ENCODE data around the gene STX19.

STX19 gene

DNA sequence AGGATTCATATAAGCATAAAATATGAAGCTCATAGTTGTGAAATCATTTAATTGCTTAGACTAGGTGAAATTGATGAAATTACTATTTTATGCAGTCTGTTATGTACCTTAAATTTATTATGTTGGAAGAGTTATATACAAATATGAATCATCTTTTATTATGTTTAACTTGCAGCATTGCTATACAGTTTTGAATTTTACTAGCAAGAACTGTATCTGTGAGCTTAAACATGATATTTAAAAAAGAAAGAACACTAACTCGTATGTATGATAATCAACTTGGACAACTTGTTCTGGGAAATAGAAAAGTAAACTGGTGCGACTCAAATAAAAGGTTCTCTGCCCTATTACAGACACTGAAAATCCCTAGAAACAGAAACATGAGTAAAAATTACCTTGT lies 1.8 kb downstream of the STX19 start:
- DNase-seq = no peak

- no peak for DNase-seq
Observed at GRCh38 chr3:94024385-94024784, 4.0 kb downstream of the STX19 start.

DNA sequence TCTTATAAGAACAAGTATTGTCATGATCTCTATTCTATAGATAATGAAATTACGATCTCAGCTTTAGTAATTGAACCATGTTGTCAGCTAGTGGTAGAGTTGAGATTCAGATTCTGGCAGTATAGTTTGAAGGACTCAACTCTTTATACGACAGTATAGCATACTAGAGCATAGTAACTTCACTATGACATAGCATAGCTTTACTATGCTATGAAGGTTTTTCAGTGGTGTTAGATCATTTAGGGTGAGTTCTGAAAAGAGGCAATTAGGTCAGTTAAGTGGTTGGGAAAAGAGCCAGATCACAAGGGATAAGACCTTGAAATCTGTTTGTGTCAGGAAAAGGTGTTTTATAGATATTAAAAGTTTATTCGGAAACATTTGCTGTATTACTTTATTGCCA lies 8.1 kb downstream of the STX19 start:
- no peak for DNase-seq

DNA sequence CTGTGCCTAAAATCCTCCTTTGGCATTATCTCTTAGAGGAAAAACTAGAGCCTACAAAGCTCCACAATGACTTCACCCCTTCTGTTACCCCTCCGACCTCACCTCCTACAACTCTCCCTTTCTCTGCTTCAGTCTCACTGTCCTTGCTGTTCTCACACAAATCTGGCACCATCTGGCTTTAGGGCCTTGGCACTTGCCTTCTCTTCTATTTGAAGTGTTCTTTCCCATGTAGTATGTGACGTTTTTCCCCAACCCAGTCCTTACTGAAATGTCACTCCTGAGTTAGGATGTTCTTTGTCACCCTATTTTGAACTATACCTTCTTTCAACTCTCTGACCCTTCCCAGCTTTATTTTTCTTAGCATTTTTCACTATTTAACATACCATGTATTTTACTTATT lies 8.7 kb downstream of the STX19 start:
- no peak for DNase-seq

DNA sequence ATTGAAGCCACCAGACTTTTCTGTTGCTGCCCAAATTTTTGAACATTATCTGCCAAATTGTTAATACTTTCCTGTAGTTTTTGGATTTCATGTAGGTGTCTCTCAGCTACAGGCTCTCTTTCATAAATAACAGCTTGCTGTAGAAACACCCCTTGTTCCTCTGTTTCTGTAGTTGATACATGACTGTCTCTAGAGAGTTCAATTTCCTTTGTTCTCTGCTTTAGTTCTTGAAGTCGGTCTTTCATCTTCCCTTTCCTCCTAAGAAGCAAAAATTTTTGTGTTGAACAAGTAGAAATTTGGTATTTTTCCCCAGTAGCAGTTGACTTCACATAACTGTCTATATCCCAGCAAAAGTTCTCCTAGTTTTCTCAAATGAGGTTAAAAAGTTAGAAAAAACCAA lies 13.4 kb downstream of the STX19 start:
- DNase-seq = no peak

- DNase-seq = no peak
Observed at GRCh38 chr3:94012185-94012584, 16.2 kb downstream of the STX19 start.

GRCh38 chr3:94011233-94011711 lies 17.1 kb downstream of the STX19 start:
- peak; percentile 86 for DNase-seq

DNA sequence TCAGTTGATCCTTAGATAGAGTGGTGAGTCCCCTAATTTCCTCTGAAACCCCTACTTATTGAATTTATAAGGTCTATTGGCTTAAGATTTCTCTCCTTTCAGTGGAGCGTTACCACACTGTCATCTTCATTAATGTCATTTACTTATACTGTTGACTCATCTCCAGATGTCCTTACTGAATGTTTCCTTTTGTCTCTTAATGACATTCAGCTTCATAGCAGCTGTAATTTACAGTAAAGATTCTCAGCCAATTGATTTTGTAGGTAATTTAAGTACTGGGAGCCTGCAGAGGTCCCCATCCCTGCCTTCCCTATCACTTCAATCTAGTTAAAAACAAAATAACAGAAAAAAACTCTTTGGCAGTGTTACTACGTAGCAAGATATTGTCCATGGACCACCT lies 18.8 kb downstream of the STX19 start:
- no peak for DNase-seq

- no peak for DNase-seq
Observed at GRCh38 chr3:94008253-94008652, 20.1 kb downstream of the STX19 start.

GRCh38 chr3:94004301-94004910 lies 24.0 kb downstream of the STX19 start:
- peak; percentile 73 for DNase-seq

GRCh38 chr3:94001827-94002495 lies 26.4 kb downstream of the STX19 start:
- no peak for DNase-seq

DNA sequence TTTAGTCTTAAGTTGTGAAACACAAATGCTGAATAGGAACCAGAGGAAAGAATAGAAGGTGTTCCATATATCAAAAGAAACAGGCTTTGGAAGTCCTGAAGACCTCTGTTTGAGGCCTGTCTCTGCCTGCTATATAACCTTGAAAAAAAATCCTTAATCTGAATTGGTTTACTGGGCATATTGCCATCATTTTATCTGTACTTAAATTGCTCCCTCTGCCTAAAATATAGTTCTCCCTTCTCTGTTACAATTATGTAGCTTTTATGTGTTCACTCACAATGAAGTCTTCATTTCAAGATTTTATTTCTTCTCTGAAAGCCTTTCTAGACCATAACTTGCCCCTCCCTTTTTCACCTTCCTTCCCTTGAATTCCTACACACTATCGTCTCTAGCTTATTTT lies 27.2 kb downstream of the STX19 start:
- DNase-seq = no peak

DNA sequence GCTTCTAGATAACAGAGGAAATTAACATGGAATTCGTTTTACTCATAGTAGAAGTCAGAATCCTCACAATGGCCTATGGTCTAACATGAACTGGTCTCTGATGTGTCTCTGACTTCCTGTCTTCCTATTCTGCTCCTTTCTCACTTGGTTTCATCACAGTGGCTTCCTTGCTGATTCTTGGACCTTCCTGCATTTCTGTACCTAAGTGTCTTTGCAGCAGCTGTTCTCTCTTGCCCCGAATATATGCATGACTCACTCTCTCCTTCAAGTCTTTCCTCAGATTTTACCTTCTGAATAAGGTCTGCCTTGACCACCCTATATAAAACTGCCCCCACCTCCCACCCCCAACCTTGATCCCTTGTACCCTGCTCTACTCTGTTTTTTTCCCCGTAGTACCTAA lies 34.3 kb downstream of the STX19 start:
- no peak for DNase-seq

- no peak for DNase-seq
Observed at GRCh38 chr3:93992207-93992606, 36.2 kb downstream of the STX19 start.

GRCh38 chr3:93991631-93992030 lies 36.8 kb downstream of the STX19 start:
- DNase-seq = no peak

GRCh38 chr3:93989241-93989640 lies 39.2 kb downstream of the STX19 start:
- DNase-seq = no peak

- no peak for DNase-seq
Observed at GRCh38 chr3:93988764-93989163, 39.6 kb downstream of the STX19 start.

DNA sequence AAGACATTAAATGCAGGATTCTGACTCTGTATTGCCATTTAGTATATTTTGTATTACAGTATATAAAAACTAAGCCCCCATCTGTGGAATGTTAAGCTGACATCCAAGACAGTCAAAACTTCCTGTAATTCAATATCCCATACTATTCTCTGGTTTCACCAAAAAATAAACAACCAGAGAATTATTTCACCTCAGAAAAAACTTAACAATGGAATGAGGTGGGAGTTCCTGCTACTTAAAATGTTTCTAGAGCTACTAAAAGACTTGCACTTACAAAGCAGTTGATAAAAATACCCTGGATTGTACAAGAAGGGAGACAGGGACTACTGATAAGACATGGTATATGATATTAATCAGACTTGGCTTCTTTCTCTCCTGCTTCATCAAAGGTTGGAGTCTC lies 40.1 kb downstream of the STX19 start:
- no peak for DNase-seq

DNA sequence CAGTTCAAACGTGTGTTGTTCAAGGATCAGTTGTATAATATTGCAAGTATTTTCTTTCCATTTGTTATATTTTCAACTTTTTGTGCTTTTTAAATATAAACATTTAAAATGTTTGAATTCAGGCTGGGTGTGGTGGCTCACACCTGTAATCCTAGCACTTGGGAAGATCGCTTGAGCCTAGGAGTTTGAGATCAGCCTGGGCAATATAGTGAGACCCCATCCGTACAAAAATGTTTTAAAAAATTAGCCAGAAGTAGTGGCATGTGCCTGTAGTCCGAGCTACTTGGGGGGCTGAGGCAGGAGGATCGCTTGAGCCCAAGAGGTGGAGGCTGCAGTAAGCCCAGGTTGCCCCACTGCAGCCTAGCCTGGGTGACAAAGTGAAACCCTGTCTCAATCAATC lies 43.8 kb downstream of the STX19 start:
- DNase-seq = no peak

GRCh38 chr3:93983408-93983807 lies 45.0 kb downstream of the STX19 start:
- no peak for DNase-seq

DNA sequence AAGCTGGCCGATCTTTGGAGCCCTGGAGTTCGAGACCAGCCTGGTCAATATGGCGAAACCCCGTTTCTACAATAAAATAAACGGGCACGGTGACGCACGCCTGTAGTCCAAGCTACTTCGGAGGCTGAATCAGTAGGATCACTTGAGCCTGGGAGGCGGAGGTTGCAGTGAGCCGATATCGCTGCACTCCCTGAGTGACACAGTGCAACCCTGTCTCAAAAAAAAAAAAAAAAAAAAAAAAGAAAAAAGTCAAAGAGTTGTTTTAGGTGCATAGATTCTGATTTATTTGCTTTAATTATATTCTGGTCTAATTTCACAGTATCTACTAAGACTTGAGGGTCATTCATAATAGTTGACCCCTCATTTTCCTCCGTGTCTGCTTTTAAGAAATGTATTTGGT lies 46.7 kb downstream of the STX19 start:
- no peak for DNase-seq

DNA sequence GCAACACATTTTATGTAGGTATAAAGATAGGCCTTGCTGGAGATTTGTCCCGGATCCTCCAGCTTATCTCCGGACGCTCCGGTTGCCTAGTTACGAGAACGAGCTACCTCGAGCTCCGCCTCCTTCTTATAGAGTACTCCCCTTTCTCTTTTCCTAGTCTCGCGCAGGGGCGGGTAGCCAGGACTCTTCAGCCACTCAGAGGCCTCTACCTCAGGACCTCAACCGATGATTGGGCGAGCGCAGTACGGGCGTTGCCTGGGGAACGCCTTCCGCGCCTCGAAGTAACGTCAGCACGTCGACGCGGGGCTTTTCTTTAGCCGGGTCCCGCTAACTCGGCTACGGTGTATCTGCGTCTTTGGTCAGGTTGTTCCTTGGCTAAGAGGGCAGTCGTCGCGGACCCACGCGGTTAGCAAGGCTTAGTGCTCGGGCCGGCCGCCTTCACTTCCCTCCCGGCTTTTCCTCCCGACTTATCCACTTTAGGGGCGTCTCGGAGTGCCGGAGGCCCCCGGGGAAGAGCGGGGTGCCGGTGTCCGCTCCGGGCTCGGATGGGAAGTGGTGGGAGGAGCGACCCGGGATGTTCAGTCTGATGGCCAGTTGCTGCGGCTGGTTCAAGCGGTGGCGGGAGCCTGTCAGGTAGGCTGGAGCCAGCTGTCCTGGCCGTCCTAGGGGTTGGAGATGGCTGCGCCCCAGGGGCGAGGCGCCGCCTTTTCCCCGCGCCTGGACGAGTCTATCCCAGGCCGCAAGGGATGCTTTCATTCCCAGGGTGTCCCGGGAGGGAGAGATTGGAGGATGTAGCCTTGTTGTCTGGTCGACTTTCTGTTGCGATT lies 48.3 kb downstream of the STX19 start, which contains the start of gene ARL13B:
TSS of gene ARL13B (plus strand) at position 306 of the 827 bp plus-strand sequence. CDS start at position 575, 269 bp downstream.
- DNase-seq = peak; percentile 98

Measured in suppressor macrophage treated with lipopolysaccharide for 4 hours (primary cell).